ENCODE results near the gene MEX3B. TPM values are rescaled to one million over a fixed set of nuclear protein-coding genes. Genes with fewer than 3 reads are reported as not detected.

The MEX3B gene
- total RNA-seq, result 7.0 and 10.9 TPM in 2 replicates

- peak; percentile 97 to 99 for DNase-seq (ENCODE audit: low read depth in 2 of 2)
These were observed at the start of gene MEX3B for GRCh38 chr15:82045892-82046665. Gene MEX3B, minus strand, starts transcription at chr15:82046018. Its CDS starts 313 bp downstream, at chr15:82045705.

GRCh38 chr15:82093774-82094211 lies 48.0 kb upstream of the MEX3B start:
- peak; percentile 87 to 95 for DNase-seq (ENCODE audit: low read depth in 2 of 2)

GRCh38 chr15:82093325-82093724 lies 47.5 kb upstream of the MEX3B start:
- no peak for DNase-seq (ENCODE audit: low read depth in 2 of 2)

- no peak for DNase-seq (ENCODE audit: low read depth in 2 of 2)
These were observed 45.9 kb upstream of the MEX3B start for GRCh38 chr15:82091636-82092140.

- DNase-seq (ENCODE audit: low read depth in 2 of 2), result no peak
These were observed 40.6 kb upstream of the MEX3B start for GRCh38 chr15:82086243-82086995.

GRCh38 chr15:82081914-82082762 lies 36.3 kb upstream of the MEX3B start:
- peak; percentile 6 to 29 for DNase-seq (ENCODE audit: low read depth in 2 of 2)

GRCh38 chr15:82080774-82081173 lies 35.0 kb upstream of the MEX3B start:
- DNase-seq (ENCODE audit: low read depth in 2 of 2), result no peak

GRCh38 chr15:82079736-82080135 lies 33.9 kb upstream of the MEX3B start:
- no peak for DNase-seq (ENCODE audit: low read depth in 2 of 2)

GRCh38 chr15:82074610-82075009 lies 28.8 kb upstream of the MEX3B start:
- DNase-seq (ENCODE audit: low read depth in 2 of 2), result no peak

GRCh38 chr15:82072926-82073537 lies 27.2 kb upstream of the MEX3B start:
- no peak for DNase-seq (ENCODE audit: low read depth in 2 of 2)

- DNase-seq (ENCODE audit: low read depth in 2 of 2), result no peak
These were observed 20.6 kb upstream of the MEX3B start for GRCh38 chr15:82066455-82066854.

GRCh38 chr15:82064824-82065223 lies 19.0 kb upstream of the MEX3B start:
- DNase-seq (ENCODE audit: low read depth in 2 of 2), result peak; percentile 43 to 77

- DNase-seq (ENCODE audit: low read depth in 2 of 2), result no peak
These were observed 16.9 kb upstream of the MEX3B start for GRCh38 chr15:82062479-82063454.

- DNase-seq (ENCODE audit: low read depth in 2 of 2), result no peak
These were observed 15.0 kb upstream of the MEX3B start for GRCh38 chr15:82060817-82061216.

GRCh38 chr15:82058517-82059204 lies 12.8 kb upstream of the MEX3B start:
- no peak for DNase-seq (ENCODE audit: low read depth in 2 of 2)

GRCh38 chr15:82058026-82058425 lies 12.2 kb upstream of the MEX3B start:
- DNase-seq (ENCODE audit: low read depth in 2 of 2), result no peak

- DNase-seq (ENCODE audit: low read depth in 2 of 2), result no peak
These were observed 11.4 kb upstream of the MEX3B start for GRCh38 chr15:82056958-82057823.

- no peak for DNase-seq (ENCODE audit: low read depth in 2 of 2)
These were observed 6.9 kb upstream of the MEX3B start for GRCh38 chr15:82052751-82053150.

Data from lung microvascular endothelial cell (primary cell).